Measurements from ENCODE around the gene IFT74.

The IFT74 gene

GRCh38 chr9:26955921-26956859 is at the start of gene IFT74:
Gene IFT74, plus strand, starts transcription at chr9:26956412. Its CDS starts 5,556 bp downstream, at chr9:26961968.
- peak within 1 kb of the TSS; percentile 65 for H3K4me3 ChIP-seq (ENCODE audit: low read depth, low read length)
- DNase-seq (ENCODE audit: low read depth, low spot score): peak; percentile 98
- in situ Hi-C loops (cut with HindIII; ENCODE audit: low sequenced_read_pairs): no loop called here
- no peak for TF ChIP-seq CTCF (IDR thresholded peaks at IDR 0.05; ENCODE audit: low read depth, low read length)

- no peak for TF ChIP-seq CTCF (IDR thresholded peaks at IDR 0.05; ENCODE audit: low read depth, low read length)
- in situ Hi-C loops (cut with HindIII; ENCODE audit: low sequenced_read_pairs): no loop called here
- H3K4me3 ChIP-seq (ENCODE audit: low read depth, low read length): no peak overlapping the region
- no peak for DNase-seq (ENCODE audit: low read depth, low spot score)
These were observed 43.0 kb upstream of the IFT74 start for GRCh38 chr9:26913138-26913668.

GRCh38 chr9:26919698-26920097 is 36.5 kb upstream of the IFT74 start:
- H3K4me3 ChIP-seq (ENCODE audit: low read depth, low read length): no peak overlapping the region
- no peak for TF ChIP-seq CTCF (IDR thresholded peaks at IDR 0.05; ENCODE audit: low read depth, low read length)
- DNase-seq (ENCODE audit: low read depth, low spot score): no peak
- in situ Hi-C loops (cut with HindIII; ENCODE audit: low sequenced_read_pairs): no loop called here

- H3K4me3 ChIP-seq (ENCODE audit: low read depth, low read length): no peak overlapping the region
- in situ Hi-C loops (cut with HindIII; ENCODE audit: low sequenced_read_pairs): no loop called here
- no peak for TF ChIP-seq CTCF (IDR thresholded peaks at IDR 0.05; ENCODE audit: low read depth, low read length)
- no peak for DNase-seq (ENCODE audit: low read depth, low spot score)
These were observed 30.6 kb upstream of the IFT74 start for GRCh38 chr9:26925609-26926008.

- no peak for TF ChIP-seq CTCF (IDR thresholded peaks at IDR 0.05; ENCODE audit: low read depth, low read length)
- in situ Hi-C loops (cut with HindIII; ENCODE audit: low sequenced_read_pairs): no loop called here
- no peak for DNase-seq (ENCODE audit: low read depth, low spot score)
- H3K4me3 ChIP-seq (ENCODE audit: low read depth, low read length): no peak overlapping the region
These were observed 27.2 kb upstream of the IFT74 start for GRCh38 chr9:26928902-26929495.

GRCh38 chr9:26935847-26936246 is 20.4 kb upstream of the IFT74 start:
- H3K4me3 ChIP-seq (ENCODE audit: low read depth, low read length): no peak overlapping the region
- no peak for DNase-seq (ENCODE audit: low read depth, low spot score)
- no peak for TF ChIP-seq CTCF (IDR thresholded peaks at IDR 0.05; ENCODE audit: low read depth, low read length)
- in situ Hi-C loops (cut with HindIII; ENCODE audit: low sequenced_read_pairs): no loop called here

Data from astrocyte of the spinal cord (primary cell).